GM12873 (cell line): ENCODE results near the gene PTMS.

Experiments used
- TF ChIP-seq, protein P1 (sequence below): IDR thresholded peaks from 2 replicates; pipeline ENCODE4 v1.5.1; 2012; ENCODE audit warnings: low read depth, mild to moderate bottlenecking, moderate library complexity, low read length, control low read depth; ENCODE audit not compliant: insufficient read depth; ENCODE audit errors: missing control alignments

The PTMS gene

DNA sequence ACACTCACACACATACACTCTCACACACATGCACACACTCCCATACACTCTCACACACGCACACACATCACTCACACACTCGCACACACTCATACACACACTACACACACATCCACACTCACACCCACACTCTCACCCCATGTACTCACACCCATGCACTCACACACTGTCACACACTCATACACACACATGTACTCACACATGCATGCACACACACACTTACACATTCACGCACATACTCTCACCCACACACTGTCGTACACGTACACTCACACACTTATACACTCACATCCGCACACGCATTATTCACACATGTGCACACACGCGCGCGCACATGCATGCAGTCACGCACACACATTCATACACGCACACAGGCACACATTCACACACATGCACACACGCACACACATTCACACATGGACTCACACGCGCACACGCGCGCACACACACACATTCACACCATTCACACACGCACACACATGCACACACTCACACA, 51.5 kb downstream of the PTMS start:
- TF ChIP-seq, protein P1, sequence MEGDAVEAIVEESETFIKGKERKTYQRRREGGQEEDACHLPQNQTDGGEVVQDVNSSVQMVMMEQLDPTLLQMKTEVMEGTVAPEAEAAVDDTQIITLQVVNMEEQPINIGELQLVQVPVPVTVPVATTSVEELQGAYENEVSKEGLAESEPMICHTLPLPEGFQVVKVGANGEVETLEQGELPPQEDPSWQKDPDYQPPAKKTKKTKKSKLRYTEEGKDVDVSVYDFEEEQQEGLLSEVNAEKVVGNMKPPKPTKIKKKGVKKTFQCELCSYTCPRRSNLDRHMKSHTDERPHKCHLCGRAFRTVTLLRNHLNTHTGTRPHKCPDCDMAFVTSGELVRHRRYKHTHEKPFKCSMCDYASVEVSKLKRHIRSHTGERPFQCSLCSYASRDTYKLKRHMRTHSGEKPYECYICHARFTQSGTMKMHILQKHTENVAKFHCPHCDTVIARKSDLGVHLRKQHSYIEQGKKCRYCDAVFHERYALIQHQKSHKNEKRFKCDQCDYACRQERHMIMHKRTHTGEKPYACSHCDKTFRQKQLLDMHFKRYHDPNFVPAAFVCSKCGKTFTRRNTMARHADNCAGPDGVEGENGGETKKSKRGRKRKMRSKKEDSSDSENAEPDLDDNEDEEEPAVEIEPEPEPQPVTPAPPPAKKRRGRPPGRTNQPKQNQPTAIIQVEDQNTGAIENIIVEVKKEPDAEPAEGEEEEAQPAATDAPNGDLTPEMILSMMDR: no peak

- TF ChIP-seq, protein P1: no peak
Measured at GRCh38 chr12:6818222-6818621, 52.1 kb downstream of the PTMS start.

DNA sequence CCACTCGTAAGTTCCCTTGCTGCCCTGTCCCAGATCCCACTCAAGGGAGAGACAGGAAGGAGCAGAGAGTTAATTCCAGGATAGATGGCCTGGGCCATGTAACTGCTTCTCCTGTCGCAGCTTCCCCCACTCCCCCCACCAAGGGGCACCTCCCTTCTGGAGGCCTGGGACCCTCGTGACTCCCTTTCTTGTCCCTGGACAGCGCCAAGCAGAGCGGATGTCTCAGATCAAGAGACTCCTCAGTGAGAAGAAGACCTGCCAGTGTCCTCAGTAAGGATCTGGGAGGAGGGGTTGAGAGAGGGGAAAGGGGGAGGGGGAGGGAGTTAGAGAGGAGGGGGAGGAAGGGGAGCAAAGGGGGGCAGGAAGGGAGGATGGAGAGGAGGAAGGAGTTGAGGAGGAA, 52.5 kb downstream of the PTMS start:
- TF ChIP-seq, protein P1: no peak

DNA sequence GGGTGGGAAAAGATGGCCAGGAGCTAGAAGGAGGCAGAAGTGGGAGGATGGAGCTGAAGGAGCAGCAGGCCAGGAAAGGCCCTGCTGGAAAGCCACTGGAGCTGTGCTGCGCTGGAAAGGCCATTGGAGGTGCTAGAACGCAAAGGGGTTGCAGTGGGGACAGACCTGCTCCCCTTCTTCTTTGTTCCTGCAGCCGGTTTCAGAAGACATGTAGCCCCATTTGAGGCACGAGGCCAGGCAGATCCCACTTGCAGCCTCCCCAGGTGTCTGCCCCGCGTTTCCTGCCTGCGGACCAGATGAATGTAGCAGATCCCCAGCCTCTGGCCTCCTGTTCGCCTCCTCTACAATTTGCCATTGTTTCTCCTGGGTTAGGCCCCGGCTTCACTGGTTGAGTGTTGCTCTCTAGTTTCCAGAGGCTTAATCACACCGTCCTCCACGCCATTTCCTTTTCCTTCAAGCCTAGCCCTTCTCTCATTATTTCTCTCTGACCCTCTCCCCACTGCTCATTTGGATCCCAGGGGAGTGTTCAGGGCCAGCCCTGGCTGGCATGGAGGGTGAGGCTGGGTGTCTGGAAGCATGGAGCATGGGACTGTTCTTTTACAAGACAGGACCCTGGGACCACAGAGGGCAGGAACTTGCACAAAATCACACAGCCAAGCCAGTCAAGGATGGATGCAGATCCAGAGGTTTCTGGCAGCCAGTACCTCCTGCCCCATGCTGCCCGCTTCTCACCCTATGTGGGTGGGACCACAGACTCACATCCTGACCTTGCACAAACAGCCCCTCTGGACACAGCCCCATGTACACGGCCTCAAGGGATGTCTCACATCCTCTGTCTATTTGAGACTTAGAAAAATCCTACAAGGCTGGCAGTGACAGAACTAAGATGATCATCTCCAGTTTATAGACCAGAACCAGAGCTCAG, 53.2 kb downstream of the PTMS start:
- TF ChIP-seq, protein P1: no peak

DNA sequence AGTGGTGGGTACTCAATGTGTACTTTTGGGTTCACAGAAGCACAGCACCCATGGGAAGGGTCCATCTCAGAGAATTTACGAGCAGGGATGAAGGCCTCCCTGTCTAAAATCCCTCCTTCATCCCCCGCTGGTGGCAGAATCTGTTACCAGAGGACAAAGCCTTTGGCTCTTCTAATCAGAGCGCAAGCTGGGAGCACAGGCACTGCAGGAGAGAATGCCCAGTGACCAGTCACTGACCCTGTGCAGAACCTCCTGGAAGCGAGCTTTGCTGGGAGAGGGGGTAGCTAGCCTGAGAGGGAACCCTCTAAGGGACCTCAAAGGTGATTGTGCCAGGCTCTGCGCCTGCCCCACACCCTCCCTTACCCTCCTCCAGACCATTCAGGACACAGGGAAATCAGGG, 54.0 kb downstream of the PTMS start:
- TF ChIP-seq, protein P1: no peak
